Measurements from ENCODE around the gene NME3. TPM values are rescaled to one million over a fixed set of nuclear protein-coding genes. Genes with fewer than 3 reads are reported as not detected.

The NME3 gene
- total RNA-seq, 1 experiment from 2014 or later = 103 TPM

DNA sequence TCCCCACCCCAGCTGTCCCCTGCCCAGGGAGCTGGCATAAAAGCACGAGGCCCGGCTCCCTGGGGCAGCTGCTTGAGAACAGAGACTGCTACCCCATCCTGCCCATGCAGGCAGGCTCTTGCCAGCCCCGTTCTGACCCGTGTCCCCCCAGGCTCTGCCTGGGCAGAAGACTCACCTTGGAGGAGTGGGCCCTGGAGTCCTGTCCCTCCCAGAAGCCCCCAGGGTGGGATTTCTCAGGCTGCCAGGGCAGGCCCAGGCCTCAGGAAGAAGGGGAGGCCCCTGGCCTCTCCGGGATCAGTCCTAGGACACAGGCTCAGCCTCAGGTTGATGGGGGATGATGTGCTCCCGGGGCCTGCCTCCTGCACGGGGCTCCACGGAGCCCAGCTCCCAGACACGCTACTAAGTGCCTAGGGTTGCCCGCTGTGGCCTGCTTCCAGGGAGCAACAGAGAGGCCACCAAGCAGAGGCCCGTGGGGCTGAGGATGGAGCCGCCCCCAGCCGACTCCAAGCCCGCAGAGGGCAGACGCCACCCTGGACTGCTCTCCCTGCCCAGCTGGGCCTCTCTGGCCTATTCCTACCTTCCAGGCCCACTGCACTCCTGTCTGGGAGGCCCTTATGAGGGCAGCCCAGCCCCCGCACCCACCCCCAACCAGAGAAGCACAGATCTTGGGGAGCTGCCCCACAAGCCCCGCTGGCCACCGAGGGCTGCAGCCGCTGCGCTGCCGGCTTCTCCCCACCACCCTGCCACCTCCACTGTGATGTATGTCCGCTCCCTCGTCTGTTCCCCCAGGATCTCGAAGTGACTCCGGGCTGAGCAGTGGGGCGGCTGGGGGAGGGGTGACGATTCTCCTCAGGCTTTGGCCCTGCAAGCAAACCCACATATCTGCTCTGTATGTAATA, 1.7 kb downstream of the NME3 start:
- Histone ChIP-seq H2AFZ (ENCODE audit: low read depth, low read length, poor library complexity, severe bottlenecking) (no peak overlapping the region), H3K4me3 (replicated peaks in 1 of 2; ENCODE audit: low read depth in 1 of 2, low read length in 2 of 2) (peak overlapping the region; percentile 88 to 97), H3K9me3 (ENCODE audit: control insufficient read depth in 1 of 2, insufficient read depth in 1 of 2, low read depth in 1 of 2, low read length in 2 of 2) (no peaks in the 10 kb centered on the region), H3K27me3 (ENCODE audit: insufficient read depth, low read length) (no peaks in the 10 kb centered on the region), H3K4me1 (ENCODE audit: control insufficient read depth in 1 of 2, insufficient read depth in 2 of 2, low read length in 2 of 2) (peaks cover 14 to 27% of the 10 kb centered on the region in 2 experiments), H3K9ac (ENCODE audit: low read length) (peak overlapping the region; percentile 93), H3K79me2 (ENCODE audit: insufficient read depth, low read length) (peaks cover 42% of the 10 kb centered on the region), H3K36me3 (ENCODE audit: control insufficient read depth in 1 of 2, insufficient read depth in 2 of 2, low read length in 2 of 2) (peaks cover 5 to 15% of the 10 kb centered on the region in 2 experiments; a peak in 3 of 4 replicates), H3K9me2 (ENCODE audit: insufficient read depth) (no peaks in the 10 kb centered on the region), H3K4me2 (ENCODE audit: low read length) (peak overlapping the region; percentile 100), H3K27ac (ENCODE audit: low read depth, low read length) (peak overlapping the region; percentile 95), H4K20me1 (ENCODE audit: insufficient read depth) (peaks cover 5% of the 10 kb centered on the region; the same call in 1 of the 2 replicates)
- ChIA-PET CTCF (interaction anchor here (1.1 to 1.4 kb wide), 2 partner anchors 64 kb away, joined by 3 to 4 read pairs; partner anchors contain the start of gene MAPK8IP3), RAD21 (ENCODE audit: low non-redundant PET in 1 of 2, low total read pairs in 2 of 2, uncharacterized antibody in 2 of 2, unreplicated experiment in 2 of 2) (no interaction called here), POLR2A (interaction anchor here (0.6 to 3.5 kb wide), 4 partner anchors 13 to 349 kb away, joined by 3 to 23 read pairs (median 3); partner anchors contain the start of genes JPT2, NUBP2, SPSB3 and UQCC4)
- BruUV-seq (replicated peaks) = no TSS peak
- ATAC-seq = no peak
- DNase-seq (ENCODE audit: low read depth, low spot score) = no peak
- peak; percentile 46 for TF ChIP-seq POLR2AphosphoS5 (IDR thresholded peaks at IDR 0.05; ENCODE audit: low read depth, low read length)
- TF ChIP-seq TCF7L2 (IDR thresholded peaks at IDR 0.05; ENCODE audit: borderline replicate concordance, extremely low read depth, insufficient read depth, insufficient read length) = no peak
- intact Hi-C loops (cut with micrococcal nuclease) = no loop called here

GRCh38 chr16:1768767-1769401, 2.5 kb downstream of the NME3 start:
- no peak for ATAC-seq
- CTCF ChIA-PET = interaction anchor here (1.1 kb wide), 1 partner anchor 63 kb away, joined by 3 read pairs; the partner anchor contains the start of gene MAPK8IP3
- no TSS peak for BruUV-seq (replicated peaks)
- RAD21 ChIA-PET (ENCODE audit: low non-redundant PET in 1 of 2, low total read pairs in 2 of 2, uncharacterized antibody in 2 of 2, unreplicated experiment in 2 of 2) = no interaction called here
- Histone ChIP-seq H2AFZ (ENCODE audit: low read depth, low read length, poor library complexity, severe bottlenecking) (no peak overlapping the region), H3K9me3 (ENCODE audit: control insufficient read depth in 1 of 2, insufficient read depth in 1 of 2, low read depth in 1 of 2, low read length in 2 of 2) (no peaks in the 10 kb centered on the region), H3K79me2 (ENCODE audit: insufficient read depth, low read length) (peaks cover 35% of the 10 kb centered on the region), H3K4me1 (ENCODE audit: control insufficient read depth in 1 of 2, insufficient read depth in 2 of 2, low read length in 2 of 2) (peaks cover 8 to 22% of the 10 kb centered on the region in 2 experiments), H3K4me2 (ENCODE audit: low read length) (0 out of 2 replicates have a peak overlapping the region, but pooled peaks have one; percentile 100), H3K36me3 (ENCODE audit: control insufficient read depth in 1 of 2, insufficient read depth in 2 of 2, low read length in 2 of 2) (peaks cover 5 to 15% of the 10 kb centered on the region in 2 experiments; a peak in 3 of 4 replicates), H3K27me3 (ENCODE audit: insufficient read depth, low read length) (no peaks in the 10 kb centered on the region), H4K20me1 (ENCODE audit: insufficient read depth) (peaks cover 5% of the 10 kb centered on the region; the same call in 1 of the 2 replicates), H3K9ac (ENCODE audit: low read length) (no peak overlapping the region), H3K9me2 (ENCODE audit: insufficient read depth) (no peaks in the 10 kb centered on the region), H3K27ac (ENCODE audit: low read depth, low read length) (peak overlapping the region; percentile 95), H3K4me3 (replicated peaks in 1 of 2; ENCODE audit: low read depth in 1 of 2, low read length in 2 of 2) (no peak overlapping the region)
- intact Hi-C loops (cut with micrococcal nuclease) = no loop called here
- POLR2A ChIA-PET = no interaction called here
- no peak for DNase-seq (ENCODE audit: low read depth, low spot score)
- TF ChIP-seq, protein P1, sequence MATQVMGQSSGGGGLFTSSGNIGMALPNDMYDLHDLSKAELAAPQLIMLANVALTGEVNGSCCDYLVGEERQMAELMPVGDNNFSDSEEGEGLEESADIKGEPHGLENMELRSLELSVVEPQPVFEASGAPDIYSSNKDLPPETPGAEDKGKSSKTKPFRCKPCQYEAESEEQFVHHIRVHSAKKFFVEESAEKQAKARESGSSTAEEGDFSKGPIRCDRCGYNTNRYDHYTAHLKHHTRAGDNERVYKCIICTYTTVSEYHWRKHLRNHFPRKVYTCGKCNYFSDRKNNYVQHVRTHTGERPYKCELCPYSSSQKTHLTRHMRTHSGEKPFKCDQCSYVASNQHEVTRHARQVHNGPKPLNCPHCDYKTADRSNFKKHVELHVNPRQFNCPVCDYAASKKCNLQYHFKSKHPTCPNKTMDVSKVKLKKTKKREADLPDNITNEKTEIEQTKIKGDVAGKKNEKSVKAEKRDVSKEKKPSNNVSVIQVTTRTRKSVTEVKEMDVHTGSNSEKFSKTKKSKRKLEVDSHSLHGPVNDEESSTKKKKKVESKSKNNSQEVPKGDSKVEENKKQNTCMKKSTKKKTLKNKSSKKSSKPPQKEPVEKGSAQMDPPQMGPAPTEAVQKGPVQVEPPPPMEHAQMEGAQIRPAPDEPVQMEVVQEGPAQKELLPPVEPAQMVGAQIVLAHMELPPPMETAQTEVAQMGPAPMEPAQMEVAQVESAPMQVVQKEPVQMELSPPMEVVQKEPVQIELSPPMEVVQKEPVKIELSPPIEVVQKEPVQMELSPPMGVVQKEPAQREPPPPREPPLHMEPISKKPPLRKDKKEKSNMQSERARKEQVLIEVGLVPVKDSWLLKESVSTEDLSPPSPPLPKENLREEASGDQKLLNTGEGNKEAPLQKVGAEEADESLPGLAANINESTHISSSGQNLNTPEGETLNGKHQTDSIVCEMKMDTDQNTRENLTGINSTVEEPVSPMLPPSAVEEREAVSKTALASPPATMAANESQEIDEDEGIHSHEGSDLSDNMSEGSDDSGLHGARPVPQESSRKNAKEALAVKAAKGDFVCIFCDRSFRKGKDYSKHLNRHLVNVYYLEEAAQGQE (IDR thresholded peaks at IDR 0.05; ENCODE audit: low read depth) = no peak
- no peak for TF ChIP-seq SP1 (IDR thresholded peaks at IDR 0.05; ENCODE audit: low read depth)
- no peak for TF ChIP-seq ELF1 (IDR thresholded peaks at IDR 0.05; ENCODE audit: borderline replicate concordance, low read depth)
- TF ChIP-seq POLR2AphosphoS5 (IDR thresholded peaks at IDR 0.05; ENCODE audit: low read depth, low read length) = no peak
- TF ChIP-seq, protein P2, sequence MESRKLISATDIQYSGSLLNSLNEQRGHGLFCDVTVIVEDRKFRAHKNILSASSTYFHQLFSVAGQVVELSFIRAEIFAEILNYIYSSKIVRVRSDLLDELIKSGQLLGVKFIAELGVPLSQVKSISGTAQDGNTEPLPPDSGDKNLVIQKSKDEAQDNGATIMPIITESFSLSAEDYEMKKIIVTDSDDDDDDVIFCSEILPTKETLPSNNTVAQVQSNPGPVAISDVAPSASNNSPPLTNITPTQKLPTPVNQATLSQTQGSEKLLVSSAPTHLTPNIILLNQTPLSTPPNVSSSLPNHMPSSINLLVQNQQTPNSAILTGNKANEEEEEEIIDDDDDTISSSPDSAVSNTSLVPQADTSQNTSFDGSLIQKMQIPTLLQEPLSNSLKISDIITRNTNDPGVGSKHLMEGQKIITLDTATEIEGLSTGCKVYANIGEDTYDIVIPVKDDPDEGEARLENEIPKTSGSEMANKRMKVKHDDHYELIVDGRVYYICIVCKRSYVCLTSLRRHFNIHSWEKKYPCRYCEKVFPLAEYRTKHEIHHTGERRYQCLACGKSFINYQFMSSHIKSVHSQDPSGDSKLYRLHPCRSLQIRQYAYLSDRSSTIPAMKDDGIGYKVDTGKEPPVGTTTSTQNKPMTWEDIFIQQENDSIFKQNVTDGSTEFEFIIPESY (IDR thresholded peaks at IDR 0.05; ENCODE audit: extremely low read depth, insufficient replicate concordance, low read length) = no peak
- no peak for TF ChIP-seq SIN3A (IDR thresholded peaks at IDR 0.05; ENCODE audit: low read depth)
- TF ChIP-seq, protein P3, sequence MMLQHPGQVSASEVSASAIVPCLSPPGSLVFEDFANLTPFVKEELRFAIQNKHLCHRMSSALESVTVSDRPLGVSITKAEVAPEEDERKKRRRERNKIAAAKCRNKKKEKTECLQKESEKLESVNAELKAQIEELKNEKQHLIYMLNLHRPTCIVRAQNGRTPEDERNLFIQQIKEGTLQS (IDR thresholded peaks at IDR 0.05) = no peak
- TF ChIP-seq YY1 (IDR thresholded peaks at IDR 0.05; ENCODE audit: extremely low read depth, insufficient replicate concordance, low read depth, low read length) = no peak
- TF ChIP-seq ZFX (IDR thresholded peaks at IDR 0.05) = no peak
